Natural killer cell (primary cell): ENCODE data around the gene ANKRD44. TPM values are rescaled to one million over a fixed set of nuclear protein-coding genes. Genes with fewer than 3 reads are reported as not detected.
A peak's percentile ranks its signal among the peaks of the same experiment; 100 is the strongest.

Experiments used
- ATAC-seq, 3 donors: fragments of 150-1000 bp in 2 of 3; fragments of 200-7000 bp in 1 of 3; cut with Tn5 transposase; 1 replicate in 1 of 3; 2 replicates in 2 of 3; pipeline ENCODE4 v1.10.0; 2021; ENCODE audit warnings: mild to moderate bottlenecking in 2 of 3, moderate library complexity in 2 of 3
- DNase-seq, 2 donors: peaks; one replicate each; pipeline versions ENCODE4 v3.0.0 to v3.0.0-alpha.2; 2013 to 2021; ENCODE audit warnings: mixed read lengths in 1 of 2
- H3K27ac ChIP-seq: one replicate; pipeline ENCODE4 v1.5.1; 2013; ENCODE audit warnings: mild to moderate bottlenecking, low read length
- H3K27me3 ChIP-seq: one replicate; pipeline ENCODE4 v1.6.1; 2013; ENCODE audit warnings: low read length; ENCODE audit not compliant: control insufficient read depth, insufficient read depth
- H3K36me3 ChIP-seq: one replicate; pipeline ENCODE4 v1.6.1; 2013; ENCODE audit warnings: low read length; ENCODE audit not compliant: control insufficient read depth, insufficient read depth
- H3K4me1 ChIP-seq: one replicate; pipeline ENCODE4 v1.6.1; 2013; ENCODE audit warnings: low read length; ENCODE audit not compliant: control insufficient read depth, insufficient read depth
- H3K4me3 ChIP-seq: one replicate; pipeline ENCODE4 v1.5.1; 2013; ENCODE audit warnings: low read length
- H3K9me3 ChIP-seq: one replicate; pipeline ENCODE4 v1.6.1; 2013; ENCODE audit warnings: low read length; ENCODE audit not compliant: control insufficient read depth, insufficient read depth
- H3K27ac Mint-ChIP-seq, 2 donors: one replicate each; pipeline ENCODE4 v1.8.0; 2022; ENCODE audit warnings: mild to moderate bottlenecking in 2 of 2, mixed read lengths in 2 of 2, moderate library complexity in 1 of 2
- H3K27me3 Mint-ChIP-seq, 2 donors: one replicate each; pipeline ENCODE4 v1.8.0; 2022; ENCODE audit warnings: low read depth in 2 of 2, mixed read lengths in 2 of 2
- H3K36me3 Mint-ChIP-seq: one replicate; pipeline ENCODE4 v1.8.0; 2022; ENCODE audit warnings: mixed read lengths
- H3K4me1 Mint-ChIP-seq, 2 donors: one replicate each; pipeline ENCODE4 v1.8.0; 2022; ENCODE audit warnings: mixed read lengths in 2 of 2
- H3K4me3 Mint-ChIP-seq: one replicate; pipeline ENCODE4 v1.8.0; 2022; ENCODE audit warnings: mild to moderate bottlenecking, moderate library complexity, mixed read lengths
- H3K9me3 Mint-ChIP-seq, 2 donors: one replicate each; pipeline ENCODE4 v1.8.0; 2022; ENCODE audit warnings: mixed read lengths in 2 of 2
- CTCF ChIP-seq: fragments of 200-600 bp; IDR thresholded peaks from one replicate; pipeline ENCODE4 v1.8.0; 2022; ENCODE audit warnings: antibody characterized with exemption
- WGBS: methylation state at CpG from one replicate; pipeline ENCODE4 v1.1.7; 2013; ENCODE audit warnings: missing lambda C conversion rate; ENCODE audit not compliant: insufficient coverage; 5-methylcytosine and 5-hydroxymethylcytosine counted together
- intact Hi-C: fragments of 100-400 bp; cut with micrococcal nuclease; formaldehyde crosslinking; loops from one replicate; pipeline ENCODE4 v1.14.2; 2022
- total RNA-seq, 4 donors: library from RNA; stranded (reverse); fragments of 120-200 nt in 1 of 4; gene quantifications; one replicate each; pipeline versions ENCODE4 v1.2.3 to v1.2.4, GENCODE V29; 2013 to 2022

ANKRD44 gene
- total RNA-seq, 3 donors from 2014 or later (not counting 1 experiment from before 2014, with no cell fraction given): 252 to 376 (median 311) TPM

DNA sequence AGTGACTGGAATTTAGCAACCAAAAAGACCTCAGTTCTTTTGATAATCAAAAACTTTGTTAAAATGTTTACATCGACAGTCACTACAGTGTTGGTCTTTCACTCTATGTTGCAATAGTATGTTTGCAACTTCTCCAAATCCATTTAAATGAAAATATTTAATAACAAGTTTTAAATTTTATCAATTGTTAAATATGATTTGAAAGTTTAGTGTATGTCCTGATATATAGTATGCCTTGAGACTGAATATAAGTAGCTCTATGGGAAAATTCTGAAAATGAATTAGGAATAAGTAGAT is 109.9 kb downstream of the ANKRD44 start:
- Mint-ChIP-seq H3K9me3 (no peaks in the 10 kb centered on the region), H3K27me3 (no peaks in the 10 kb centered on the region), H3K36me3 (peaks cover 7% of the 10 kb centered on the region), H3K4me3 (peak overlapping the region; percentile 95), H3K27ac (peak overlapping the region; percentile 91 to 98), H3K4me1 (peaks cover 93 to 95% of the 10 kb centered on the region in 2 donors)
- intact Hi-C loops: no loop called here
- TF ChIP-seq CTCF: no peak
- Histone ChIP-seq H3K36me3 (peaks cover 26% of the 10 kb centered on the region), H3K27me3 (no peaks in the 10 kb centered on the region), H3K9me3 (no peaks in the 10 kb centered on the region), H3K27ac (peak overlapping the region; percentile 87), H3K4me3 (no peak overlapping the region), H3K4me1 (peaks cover 65% of the 10 kb centered on the region)
- no peak for ATAC-seq
- no CpG with 5 or more reads among the region's 1 CpG for WGBS
- DNase-seq: no peak

GRCh38 chr2:197200051-197200761 is 110.4 kb downstream of the ANKRD44 start:
- no peak for TF ChIP-seq CTCF
- intact Hi-C loops: no loop called here

DNA sequence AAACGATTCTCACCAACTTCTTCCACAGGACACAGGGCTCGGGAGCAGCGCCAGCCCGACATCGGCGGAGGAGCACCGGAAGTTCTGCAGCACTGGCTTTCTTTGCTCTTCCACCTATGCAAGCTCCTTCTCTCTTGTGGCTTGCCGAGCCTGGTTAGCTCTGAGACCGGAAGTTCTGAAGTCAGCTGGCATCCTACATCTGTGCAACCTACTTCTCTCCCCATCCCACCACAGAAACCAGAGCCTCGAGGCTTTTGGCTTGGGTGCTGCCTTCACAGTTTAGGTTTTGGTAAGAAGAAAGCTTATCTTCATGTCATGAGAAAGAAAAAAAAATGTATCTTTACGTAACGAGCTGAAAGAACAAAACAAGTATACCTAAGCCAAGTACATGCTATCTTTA is 111.7 kb downstream of the ANKRD44 start:
- peak; percentile 80 to 93 (median 93) for ATAC-seq
- H3K36me3 Mint-ChIP-seq: peaks cover 7% of the 10 kb centered on the region
- H3K9me3 Mint-ChIP-seq: no peaks in the 10 kb centered on the region
- Histone ChIP-seq H3K4me1 (peaks cover 55% of the 10 kb centered on the region), H3K9me3 (no peaks in the 10 kb centered on the region), H3K27ac (peak overlapping the region; percentile 87), H3K36me3 (peaks cover 14% of the 10 kb centered on the region), H3K27me3 (no peaks in the 10 kb centered on the region), H3K4me3 (peak overlapping the region; percentile 48)
- peak overlapping the region; percentile 95 for H3K4me3 Mint-ChIP-seq
- WGBS: 0% methylated on average over 10 of the region's 12 CpGs
- peak overlapping the region; percentile 91 to 98 for H3K27ac Mint-ChIP-seq
- no peaks in the 10 kb centered on the region for H3K27me3 Mint-ChIP-seq
- intact Hi-C loops: loop anchor here (1.0 to 2.0 kb wide), 4 partner anchors 8 to 110 kb away; no protein-coding TSS in a partner anchor
- no peak for TF ChIP-seq CTCF
- peaks cover 93 to 94% of the 10 kb centered on the region in 2 donors for H3K4me1 Mint-ChIP-seq
- peak; percentile 75 to 97 for DNase-seq

More at GRCh38 chr2:197200051-197200761, 110.4 kb downstream of the ANKRD44 start:
- Mint-ChIP-seq H3K36me3 (peaks cover 7% of the 10 kb centered on the region), H3K27ac (peak overlapping the region; percentile 91 to 98), H3K4me3 (peak overlapping the region; percentile 95), H3K27me3 (no peaks in the 10 kb centered on the region), H3K9me3 (no peaks in the 10 kb centered on the region), H3K4me1 (peaks cover 93 to 95% of the 10 kb centered on the region in 2 donors)
- Histone ChIP-seq H3K4me3 (no peak overlapping the region), H3K27me3 (no peaks in the 10 kb centered on the region), H3K36me3 (peaks cover 25% of the 10 kb centered on the region), H3K27ac (peak overlapping the region; percentile 87), H3K4me1 (peaks cover 60% of the 10 kb centered on the region), H3K9me3 (no peaks in the 10 kb centered on the region)
- ATAC-seq: no peak
- DNase-seq: peak in 1 of 2 donors; percentile 34
- 26% methylated on average over 2 of the region's 3 CpGs for WGBS
